Loucy (cell line): ENCODE results near the gene ZNF304.

Experiments used
- EZH2phosphoT487 ChIP-seq: fragments of 200-600 bp; IDR thresholded peaks from 2 replicates; pipeline ENCODE4 v1.6.1; 2018; ENCODE audit warnings: antibody characterized with exemption, mild to moderate bottlenecking, moderate library complexity, borderline replicate concordance
- TF ChIP-seq, protein P1 (sequence below): fragments of 200-600 bp; sonication (generic); conservative IDR thresholded peaks from 2 replicates; pipeline ENCODE4 v1.5.1; 2014; ENCODE audit warnings: mild to moderate bottlenecking, antibody characterized with exemption, low read length

DNA sequence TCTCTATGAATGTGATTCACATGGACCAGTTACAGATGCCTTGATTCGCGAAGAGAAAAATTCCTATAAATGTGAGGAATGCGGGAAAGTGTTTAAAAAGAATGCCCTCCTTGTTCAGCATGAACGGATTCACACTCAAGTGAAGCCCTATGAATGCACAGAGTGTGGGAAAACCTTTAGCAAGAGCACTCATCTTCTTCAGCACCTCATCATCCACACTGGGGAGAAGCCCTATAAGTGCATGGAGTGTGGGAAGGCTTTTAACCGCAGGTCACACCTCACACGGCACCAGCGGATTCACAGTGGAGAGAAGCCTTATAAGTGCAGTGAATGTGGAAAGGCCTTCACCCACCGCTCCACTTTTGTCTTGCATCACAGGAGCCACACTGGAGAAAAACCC lies 23.1 kb upstream of the ZNF304 start:
- TF ChIP-seq, protein P1, sequence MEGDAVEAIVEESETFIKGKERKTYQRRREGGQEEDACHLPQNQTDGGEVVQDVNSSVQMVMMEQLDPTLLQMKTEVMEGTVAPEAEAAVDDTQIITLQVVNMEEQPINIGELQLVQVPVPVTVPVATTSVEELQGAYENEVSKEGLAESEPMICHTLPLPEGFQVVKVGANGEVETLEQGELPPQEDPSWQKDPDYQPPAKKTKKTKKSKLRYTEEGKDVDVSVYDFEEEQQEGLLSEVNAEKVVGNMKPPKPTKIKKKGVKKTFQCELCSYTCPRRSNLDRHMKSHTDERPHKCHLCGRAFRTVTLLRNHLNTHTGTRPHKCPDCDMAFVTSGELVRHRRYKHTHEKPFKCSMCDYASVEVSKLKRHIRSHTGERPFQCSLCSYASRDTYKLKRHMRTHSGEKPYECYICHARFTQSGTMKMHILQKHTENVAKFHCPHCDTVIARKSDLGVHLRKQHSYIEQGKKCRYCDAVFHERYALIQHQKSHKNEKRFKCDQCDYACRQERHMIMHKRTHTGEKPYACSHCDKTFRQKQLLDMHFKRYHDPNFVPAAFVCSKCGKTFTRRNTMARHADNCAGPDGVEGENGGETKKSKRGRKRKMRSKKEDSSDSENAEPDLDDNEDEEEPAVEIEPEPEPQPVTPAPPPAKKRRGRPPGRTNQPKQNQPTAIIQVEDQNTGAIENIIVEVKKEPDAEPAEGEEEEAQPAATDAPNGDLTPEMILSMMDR, result no peak
- no peak for TF ChIP-seq EZH2phosphoT487
